Calu3 (cell line): ENCODE data around the gene ESYT3. TPM values are rescaled to one million over a fixed set of nuclear protein-coding genes. Genes with fewer than 3 reads are reported as not detected.
"Not testable (repeated sequence)": the region's sequence is repeated elsewhere in the genome, so short reads cannot be mapped to it uniquely, and the experiment has no call there.

Source experiments
- BruUV-seq: library from RNA; stranded (reverse); fragments of 400-500 nt; replicated peaks from 2 replicates; lab custom pipeline; 2021; lab: Mats Ljungman, UMichigan
- CTCF ChIA-PET: fragments of 300-600 bp; sonication (Branson Sonifier 250); formaldehyde crosslinking; loops from one replicate; lab custom pipeline; 2022; ENCODE audit warnings: antibody characterized with exemption; lab: Charles Lee
- DNase-seq: peaks from one replicate; pipeline ENCODE4 v3.0.0; 2022
- H3K27ac Mint-ChIP-seq: one replicate; pipeline ENCODE4 v1.8.0; 2022; ENCODE audit warnings: mixed read lengths; ENCODE audit not compliant: unreplicated experiment
- H3K27me3 Mint-ChIP-seq: one replicate; pipeline ENCODE4 v1.8.0; 2022; ENCODE audit warnings: mixed read lengths; ENCODE audit not compliant: unreplicated experiment
- H3K36me3 Mint-ChIP-seq: one replicate; pipeline ENCODE4 v1.8.0; 2022; ENCODE audit warnings: mild to moderate bottlenecking, moderate library complexity, mixed read lengths; ENCODE audit not compliant: insufficient read depth, unreplicated experiment
- H3K4me1 Mint-ChIP-seq: one replicate; pipeline ENCODE4 v1.8.0; 2022; ENCODE audit warnings: mild to moderate bottlenecking, low read depth, mixed read lengths; ENCODE audit not compliant: unreplicated experiment
- H3K4me3 Mint-ChIP-seq: one replicate; pipeline ENCODE4 v1.8.0; 2022; ENCODE audit warnings: mild to moderate bottlenecking, low read depth, moderate library complexity, mixed read lengths; ENCODE audit not compliant: unreplicated experiment
- H3K9me3 Mint-ChIP-seq: one replicate; pipeline ENCODE4 v1.8.0; 2022; ENCODE audit warnings: low read depth, mixed read lengths; ENCODE audit not compliant: unreplicated experiment
- CTCF ChIP-seq: fragments of 200-600 bp; IDR thresholded peaks from one replicate; pipeline ENCODE4 v1.8.0; 2022; ENCODE audit warnings: antibody characterized with exemption; ENCODE audit not compliant: unreplicated experiment
- intact Hi-C: fragments of 100-400 bp; cut with micrococcal nuclease; formaldehyde crosslinking; loops from one replicate; pipeline ENCODE4 v1.10.0; 2022; ENCODE audit not compliant: unreplicated experiment
- total RNA-seq: library from RNA; stranded (reverse); gene quantifications from 2 replicates; pipeline ENCODE4 v1.2.3, GENCODE V29; 2022

ESYT3 gene
- total RNA-seq, 1 experiment from 2014 or later, result 3.5 TPM

- no peak for DNase-seq
- intact Hi-C loops, result no loop called here
- Mint-ChIP-seq H3K27ac (no peak overlapping the region), H3K4me3 (no peak overlapping the region), H3K9me3 (no peaks in the 10 kb centered on the region), H3K27me3 (no peaks in the 10 kb centered on the region), H3K36me3 (peaks cover 5% of the 10 kb centered on the region), H3K4me1 (no peaks in the 10 kb centered on the region)
- CTCF ChIA-PET, result no interaction called here
- no peak for TF ChIP-seq CTCF
- no TSS peak for BruUV-seq
These were observed 73.1 kb downstream of the ESYT3 start for GRCh38 chr3:138507524-138507923.

DNA sequence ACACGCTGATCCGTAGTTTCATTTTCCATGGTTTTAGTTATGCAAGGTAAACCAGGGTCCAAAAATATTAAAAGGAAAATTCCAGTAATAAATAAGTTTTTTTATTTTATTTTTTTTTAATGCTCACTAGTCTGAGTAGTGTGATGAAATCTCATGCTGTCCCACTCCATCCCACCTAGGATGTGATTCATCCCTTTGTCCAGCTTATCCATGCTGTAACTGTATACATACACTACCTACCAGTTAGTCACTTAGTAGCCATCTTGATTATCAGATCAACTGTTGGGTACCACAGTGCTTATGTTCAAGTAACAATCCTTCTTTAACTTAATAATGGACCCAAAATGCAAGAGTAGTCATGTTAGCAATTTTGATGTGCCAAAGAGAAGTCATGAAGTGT, 75.2 kb downstream of the ESYT3 start:
- intact Hi-C loops, result no loop called here
- CTCF ChIA-PET, result interaction anchor here (0.7 kb wide), 1 partner anchor 470 kb away, joined by 4 read pairs; no protein-coding TSS in a partner anchor

GRCh38 chr3:138511945-138512344, 77.5 kb downstream of the ESYT3 start:
- H3K9me3 Mint-ChIP-seq, result no peaks in the 10 kb centered on the region
- intact Hi-C loops, result no loop called here
- no TSS peak for BruUV-seq

More for the DNA sequence above, 75.2 kb downstream of the ESYT3 start:
- no peak for TF ChIP-seq CTCF
- H3K27me3 Mint-ChIP-seq, result no peaks in the 10 kb centered on the region
- no peak overlapping the region for H3K4me3 Mint-ChIP-seq
- no peaks in the 10 kb centered on the region for H3K4me1 Mint-ChIP-seq
- BruUV-seq, result no TSS peak
- no peak overlapping the region for H3K27ac Mint-ChIP-seq
- peaks cover 5% of the 10 kb centered on the region for H3K36me3 Mint-ChIP-seq
- DNase-seq, result no peak
- no peaks in the 10 kb centered on the region for H3K9me3 Mint-ChIP-seq

GRCh38 chr3:138513090-138513843, 78.9 kb downstream of the ESYT3 start:
- H3K36me3 Mint-ChIP-seq, result peaks cover 5% of the 10 kb centered on the region
- no peaks in the 10 kb centered on the region for H3K4me1 Mint-ChIP-seq
- no peak overlapping the region for H3K27ac Mint-ChIP-seq
- intact Hi-C loops, result no loop called here
- DNase-seq, result no peak
- no peaks in the 10 kb centered on the region for H3K9me3 Mint-ChIP-seq
- H3K27me3 Mint-ChIP-seq, result no peaks in the 10 kb centered on the region
- CTCF ChIA-PET, result no interaction called here
- no peak for TF ChIP-seq CTCF
- H3K4me3 Mint-ChIP-seq, result no peak overlapping the region
- no TSS peak for BruUV-seq

More at GRCh38 chr3:138511945-138512344, 77.5 kb downstream of the ESYT3 start:
- H3K4me3 Mint-ChIP-seq, result no peak overlapping the region
- no peak overlapping the region for H3K27ac Mint-ChIP-seq
- TF ChIP-seq CTCF, result no peak
- peaks cover 5% of the 10 kb centered on the region for H3K36me3 Mint-ChIP-seq
- DNase-seq, result no peak
- H3K27me3 Mint-ChIP-seq, result no peaks in the 10 kb centered on the region
- CTCF ChIA-PET, result no interaction called here
- H3K4me1 Mint-ChIP-seq, result no peaks in the 10 kb centered on the region

DNA sequence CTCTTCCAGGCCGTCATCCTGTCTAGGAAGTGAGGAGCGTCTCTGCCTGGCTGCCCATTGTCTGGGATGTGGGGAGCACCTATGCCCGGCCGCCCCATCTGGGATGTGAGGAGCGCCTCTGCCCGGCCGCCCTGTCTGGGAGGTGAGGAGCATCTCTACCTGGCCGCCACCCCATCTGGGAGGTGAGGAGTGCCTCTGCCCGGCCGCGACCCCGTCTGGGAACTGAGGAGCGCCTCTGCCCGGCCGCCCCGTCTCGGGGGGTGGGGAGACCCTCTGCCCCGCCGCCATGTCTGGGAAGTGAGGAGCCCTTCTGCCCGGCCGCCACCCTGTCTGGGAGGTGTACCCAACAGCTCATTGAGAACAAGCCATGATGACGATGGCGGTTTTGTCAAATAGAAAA, 87.0 kb downstream of the ESYT3 start:
- BruUV-seq, H3K4me3 Mint-ChIP-seq, H3K27ac Mint-ChIP-seq, H3K4me1 Mint-ChIP-seq, DNase-seq, intact Hi-C loops, H3K9me3 Mint-ChIP-seq, H3K27me3 Mint-ChIP-seq, CTCF ChIA-PET: not testable (repeated sequence)
- peaks cover 16% of the 10 kb centered on the region for H3K36me3 Mint-ChIP-seq
